ENCODE results near the gene ADORA2B. TPM values are rescaled to one million over a fixed set of nuclear protein-coding genes. Genes with fewer than 3 reads are reported as not detected.
A peak's percentile ranks its signal among the peaks of the same experiment; 100 is the strongest.

The ADORA2B gene
- total and polyA plus RNA-seq, 2 of the 8 experiments (the other 6 are each of a cell fraction or from before 2014, with no cell fraction given), result 2.6 to 8.2 TPM

DNA sequence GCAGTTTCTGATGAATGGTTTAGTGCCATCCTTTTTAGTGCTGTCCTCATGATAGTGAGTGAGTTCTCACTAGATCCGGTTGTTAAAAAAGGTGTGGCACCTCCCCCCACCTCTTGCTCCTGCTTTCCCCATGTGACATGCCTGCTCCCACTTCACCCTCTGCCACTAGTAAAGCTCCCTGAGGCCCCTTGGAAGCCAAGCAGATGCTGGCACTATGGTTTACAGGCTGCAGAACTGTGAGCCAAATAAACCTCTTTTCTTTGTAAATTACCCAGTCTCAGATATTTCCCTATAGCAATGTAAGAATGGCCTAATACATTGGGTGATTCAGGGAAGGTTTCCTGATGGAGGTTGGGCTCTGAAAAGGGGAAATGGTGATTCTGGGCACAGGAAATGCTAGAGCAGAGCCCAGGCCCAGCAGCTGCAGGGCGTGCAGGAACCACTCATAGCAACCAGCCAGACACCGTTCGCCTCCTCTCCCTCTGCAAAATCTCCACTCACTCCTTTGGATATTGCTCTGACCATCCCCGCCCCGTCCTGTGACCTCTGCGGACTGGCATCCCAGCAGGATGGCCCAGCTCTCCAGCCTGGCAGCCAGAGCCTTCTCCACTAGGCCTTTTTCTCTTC lies 2.6 kb upstream of the ADORA2B start:
- peaks cover 5 to 17% (median 5%) of the 10 kb centered on the region in 4 experiments; a peak in 6 of 7 replicates for H3K4me1 ChIP-seq (replicated peaks in 1 of 4; ENCODE audit: control insufficient read depth in 3 of 4, insufficient read depth in 4 of 4, low read length in 3 of 4)
- H3K27ac ChIP-seq (ENCODE audit: low read depth, low read length), result no peak overlapping the region
- no peak overlapping the region; the same call in 1 of the 2 replicates for H3K18ac ChIP-seq (ENCODE audit: extremely low read depth, low read length)
- H3K14ac ChIP-seq (ENCODE audit: insufficient read length), result no peak overlapping the region
- TF ChIP-seq RFX5 (IDR thresholded peaks at IDR 0.05; ENCODE audit: borderline replicate concordance, low read depth, low read length) (no peak), KDM1A (IDR thresholded peaks at IDR 0.05; ENCODE audit: borderline replicate concordance, low read length) (no peak), TBP (IDR thresholded peaks at IDR 0.05; ENCODE audit: low read depth, low read length) (no peak), BRCA1 (IDR thresholded peaks at IDR 0.05; ENCODE audit: low read depth, low read length) (no peak), POLR2AphosphoS5 (IDR thresholded peaks at IDR 0.05; ENCODE audit: low read depth, low read length) (no peak), CBX8 (IDR thresholded peaks at IDR 0.05; ENCODE audit: borderline replicate concordance, low read depth, low read length) (no peak), SAP30 (IDR thresholded peaks at IDR 0.05; ENCODE audit: insufficient read depth, insufficient replicate concordance, low read length) (no peak), SRF (IDR thresholded peaks at IDR 0.05; ENCODE audit: low read depth, low read length) (no peak), POLR2A (IDR thresholded peaks at IDR 0.05; ENCODE audit: control extremely low read depth in 1 of 2, low read depth in 2 of 2, low read length in 2 of 2) (no peak), RBBP5 (IDR thresholded peaks at IDR 0.05; ENCODE audit: borderline replicate concordance, low read depth, low read length) (no peak)
- 90% methylated on average over 7 of the region's 7 CpGs; no CpG with 5 or more reads in 1 of the 2 experiments for WGBS, 2 experiments (ENCODE audit: extremely low coverage in 1 of 2, insufficient coverage in 1 of 2, insufficient read length in 1 of 2, insufficient replicate concordance in 2 of 2, low coverage in 1 of 2, low lambda C conversion rate in 2 of 2, missing lambda C conversion rate in 1 of 2)
- no peak overlapping the region for H2BK15ac ChIP-seq (ENCODE audit: low read length)
- H3K4me3 ChIP-seq (ENCODE audit: extremely low read depth in 1 of 4, insufficient read depth in 2 of 4, low read depth in 3 of 4, low read length in 4 of 4), result no peak overlapping the region
- H4K91ac ChIP-seq (replicated peaks; ENCODE audit: insufficient read length, low read length), result no peak overlapping the region
- H4K20me1 ChIP-seq (replicated peaks in 1 of 2; ENCODE audit: control insufficient read depth in 1 of 2, insufficient read depth in 2 of 2, low read length in 2 of 2), result no peaks in the 10 kb centered on the region
- no peaks in the 10 kb centered on the region for H3K79me1 ChIP-seq (ENCODE audit: low read depth, low read length)
- no peak overlapping the region for H3K9ac ChIP-seq (replicated peaks in 1 of 4; ENCODE audit: extremely low read depth in 1 of 4, low read depth in 3 of 4, low read length in 3 of 4)
- no peak overlapping the region for H2BK12ac ChIP-seq (ENCODE audit: low read depth, low read length)
- peaks cover 14% of the 10 kb centered on the region for H3K23me2 ChIP-seq (ENCODE audit: low read depth, low read length)
- no peak overlapping the region for H2AK5ac ChIP-seq (ENCODE audit: low read depth, low read length)
- H4K8ac ChIP-seq (ENCODE audit: extremely low read depth, insufficient read depth, low read length), result peak overlapping the region; percentile 6; the same call in 1 of the 2 replicates
- no peak overlapping the region for H3K23ac ChIP-seq (ENCODE audit: insufficient read length)
- H3K56ac ChIP-seq (replicated peaks; ENCODE audit: insufficient read length, low read depth, low read length), result no peak overlapping the region
- no peak overlapping the region for H3K4me2 ChIP-seq (ENCODE audit: insufficient read depth in 1 of 2, low read depth in 2 of 2, low read length in 2 of 2)
- no peak overlapping the region for H4K5ac ChIP-seq (ENCODE audit: insufficient read length, low read depth, low read length)
- H2BK120ac ChIP-seq (replicated peaks; ENCODE audit: low read depth, low read length), result no peak overlapping the region
- DNase-seq (ENCODE audit: low read depth in 1 of 2, low spot score in 2 of 2) (no peak), FAIRE-seq (no peak)
- no peak overlapping the region for H2BK20ac ChIP-seq (ENCODE audit: low read length)
- H3K4ac ChIP-seq (replicated peaks; ENCODE audit: insufficient read length, low read depth, low read length), result no peak overlapping the region
- H2BK5ac ChIP-seq (ENCODE audit: low read depth, low read length), result no peak overlapping the region
- POLR2A ChIA-PET (ENCODE audit: partially characterized antibody), result interaction anchor here (1.1 kb wide), 1 partner anchor 55 kb away, joined by 3 read pairs; no protein-coding TSS in a partner anchor
- CTCF ChIA-PET (ENCODE audit: partially characterized antibody), result interaction anchor here (1.2 kb wide), 1 partner anchor 16 kb away, joined by 3 read pairs; no protein-coding TSS in a partner anchor
- no peaks in the 10 kb centered on the region for H3K36me3 ChIP-seq (ENCODE audit: control insufficient read depth in 2 of 4, insufficient read depth in 4 of 4, low read length in 3 of 4)
- no peaks in the 10 kb centered on the region for H3K9me3 ChIP-seq (ENCODE audit: insufficient read depth in 2 of 2, low read depth in 1 of 2, low read length in 1 of 2)
- no peaks in the 10 kb centered on the region for H3K79me2 ChIP-seq (ENCODE audit: control insufficient read depth in 1 of 2, insufficient read depth in 2 of 2, low read length in 2 of 2)
- H3K27me3 ChIP-seq (replicated peaks in 1 of 4; ENCODE audit: control insufficient read depth in 3 of 4, extremely low read depth in 1 of 4, insufficient read depth in 3 of 4, low read length in 3 of 4), result peaks cover 10 to 41% (median 35%) of the 10 kb centered on the region in 4 experiments
- no peak overlapping the region for H2AFZ ChIP-seq (ENCODE audit: low read length)
